HepG2 (cell line): Measurements from ENCODE around the gene SEH1L. TPM values are rescaled to one million over a fixed set of nuclear protein-coding genes. Genes with fewer than 3 reads are reported as not detected.
A peak's percentile ranks its signal among the peaks of the same experiment; 100 is the strongest.

Experiments
- ATAC-seq: fragments of 200-7000 bp; cut with Tn5 transposase; 3 replicates; pipeline ENCODE4 v1.9.1; 2020; ENCODE audit warnings: mild to moderate bottlenecking, moderate library complexity
- BruUV-seq: library from RNA; stranded (reverse); fragments of 400-500 nt; replicated peaks from 2 replicates; lab custom pipeline; 2021; lab: Mats Ljungman, UMichigan
- CTCF ChIA-PET: fragments of 300-600 bp; formaldehyde crosslinking; extraction: SDS; loops from one replicate; lab custom pipeline; 2021; ENCODE audit warnings: low total read pairs, inconsistent platforms, low intra/inter-chr PET ratio; lab: Yijun Ruan, JAX
- POLR2A ChIA-PET: fragments of 350-600 bp; sonication (Branson Sonifier 250); formaldehyde crosslinking; loops from one replicate; lab custom pipeline; 2020; ENCODE audit warnings: antibody characterized with exemption, inconsistent platforms; lab: Yijun Ruan, JAX
- DNase-seq: peaks from one replicate; pipeline ENCODE4 v3.0.0-alpha.2; 2015; ENCODE audit warnings: low spot score
- FAIRE-seq: peaks from 3 replicates; lab custom pipeline; 2011; peaks lifted over from hg19 to GRCh38; lab: Jason Lieb, UNC
- H2AFZ ChIP-seq: one replicate; pipeline ENCODE4 v1.6.1; 2011; ENCODE audit warnings: low read length, inconsistent platforms
- H3K27ac ChIP-seq: fragments of 300-600 bp; 3 replicates; pipeline ENCODE4 v1.8.0; 2011; ENCODE audit warnings: mixed run types, mild to moderate bottlenecking, mixed read lengths, low read length, inconsistent platforms; ENCODE audit not compliant: insufficient read depth; ENCODE audit errors: extremely low read length
- H3K27me3 ChIP-seq, 2 experiments: fragments of 200-600 bp in 1 of 2; 2 replicates in 1 of 2; 3 replicates in 1 of 2; pipeline versions ENCODE4 v1.6.0 to v1.8.0; 2011; ENCODE audit warnings: low read length in 2 of 2, mild to moderate bottlenecking in 2 of 2, moderate library complexity in 2 of 2, inconsistent platforms in 1 of 2; ENCODE audit not compliant: insufficient read depth in 2 of 2, control insufficient read depth in 1 of 2
- H3K36me3 ChIP-seq, 2 experiments: fragments of 200-600 bp in 1 of 2; replicated peaks in 1 of 2; 2 replicates in 1 of 2; 3 replicates in 1 of 2; pipeline versions ENCODE4 v1.5.1 to v1.8.0; 2011; ENCODE audit warnings: low read length in 2 of 2, inconsistent platforms in 1 of 2; ENCODE audit not compliant: insufficient read depth in 2 of 2, control insufficient read depth in 1 of 2
- H3K4me1 ChIP-seq: 2 replicates; pipeline ENCODE4 v1.5.1; 2012; ENCODE audit warnings: low read length, inconsistent platforms; ENCODE audit not compliant: insufficient read depth
- H3K4me2 ChIP-seq: 2 replicates; pipeline ENCODE4 v1.6.0; 2011; ENCODE audit warnings: low read depth, low read length, inconsistent platforms
- H3K4me3 ChIP-seq, 3 experiments: fragments of 200-600 bp in 1 of 3; sonication (generic), shearing (Covaris generic) in 1 of 3; replicated peaks in 1 of 3; 2 replicates each; pipeline ENCODE4 v1.5.1; 2011 to 2016; ENCODE audit warnings: low read length in 3 of 3, inconsistent platforms in 2 of 3, low read depth in 2 of 3, mild to moderate bottlenecking in 2 of 3, control low read depth in 1 of 3, mixed read lengths in 1 of 3; ENCODE audit not compliant: insufficient read depth in 1 of 3
- H3K79me2 ChIP-seq: one replicate; pipeline ENCODE4 v1.6.1; 2011; ENCODE audit warnings: low read length, inconsistent platforms; ENCODE audit not compliant: insufficient read depth
- H3K9ac ChIP-seq: 2 replicates; pipeline ENCODE4 v1.6.0; 2011; ENCODE audit warnings: mild to moderate bottlenecking, low read depth, low read length, inconsistent platforms; ENCODE audit not compliant: insufficient read depth
- H3K9me3 ChIP-seq: 2 replicates; pipeline ENCODE4 v1.5.1; 2012; ENCODE audit warnings: mild to moderate bottlenecking, low read length
- H4K20me1 ChIP-seq: 2 replicates; pipeline ENCODE4 v1.6.0; 2011; ENCODE audit warnings: inconsistent platforms, mild to moderate bottlenecking, low read length, moderate library complexity; ENCODE audit not compliant: insufficient read depth
- JUN ChIP-seq: sonication (generic); formaldehyde crosslinking; IDR thresholded peaks from 2 replicates; pipeline ENCODE4 v1.4.0; 2020; ENCODE audit warnings: mild to moderate bottlenecking, missing genetic modification reagents
- MNT ChIP-seq: fragments of 450-650 bp; IDR thresholded peaks from 2 replicates; pipeline ENCODE4 v1.6.1; 2016
- ZNF12 ChIP-seq: sonication (generic); formaldehyde crosslinking; IDR thresholded peaks from 2 replicates; pipeline ENCODE4 v1.5.0; 2020; ENCODE audit warnings: missing genetic modification reagents
- ZNF562 ChIP-seq: sonication (generic); formaldehyde crosslinking; IDR thresholded peaks from 2 replicates; pipeline ENCODE4 v1.8.0; 2022; ENCODE audit warnings: missing genetic modification reagents, borderline replicate concordance
- ZNF574 ChIP-seq: sonication (generic); formaldehyde crosslinking; IDR thresholded peaks from 2 replicates; pipeline ENCODE4 v1.4.0; 2020; ENCODE audit warnings: missing genetic modification reagents
- ZNF891 ChIP-seq: sonication (generic); formaldehyde crosslinking; IDR thresholded peaks from 2 replicates; pipeline ENCODE4 v1.5.0; 2020; ENCODE audit warnings: mild to moderate bottlenecking, missing genetic modification reagents
- WGBS: methylation state at CpG from one replicate; pipeline ENCODE4 v1.1.6; 2017; ENCODE audit warnings: low lambda C conversion rate; 5-methylcytosine and 5-hydroxymethylcytosine counted together
- in situ Hi-C: cut with HindIII; loops from 2 replicates; pipeline ENCODE4 v1.10.0; 2017; ENCODE audit warnings: low pct_unique_long_range_greater_than_20kb; ENCODE audit not compliant: extremely low pct_ligation_motif_present
- intact Hi-C: fragments of 100-400 bp; cut with micrococcal nuclease; formaldehyde crosslinking; loops from one replicate; pipeline ENCODE4 v1.10.0; 2022; ENCODE audit not compliant: unreplicated experiment
- polyA plus RNA-seq, 8 experiments: library from polyadenylated mRNA; depleted of rRNA in 3 of 8; stranded (reverse) in 7 of 8; unstranded in 1 of 8; fragments of >200 nt; fragmentation: Illumina TruSeq in 4 of 8; extraction: Trizol in 4 of 8; gene quantifications; 2 replicates each; pipeline versions ENCODE4 v1.2.1 to v1.2.3, GENCODE V29; 2011 to 2016; ENCODE audit warnings: low read depth in 4 of 8, missing spikeins in 1 of 8, mixed read lengths in 1 of 8; ENCODE audit not compliant: insufficient read depth in 1 of 8
- total RNA-seq, 5 experiments: library from RNA; depleted of rRNA; stranded (reverse); fragments of >200 nt; fragmentation: Illumina TruSeq; extraction: Trizol; gene quantifications; 2 replicates each; pipeline ENCODE4 v1.2.3, GENCODE V29; 2016; ENCODE audit warnings: low read depth in 1 of 5

SEH1L gene
- total and polyA plus RNA-seq, 2 of the 13 experiments (the other 11 are each of a cell fraction or from before 2014, with no cell fraction given) = 59.6 to 63.5 TPM

DNA sequence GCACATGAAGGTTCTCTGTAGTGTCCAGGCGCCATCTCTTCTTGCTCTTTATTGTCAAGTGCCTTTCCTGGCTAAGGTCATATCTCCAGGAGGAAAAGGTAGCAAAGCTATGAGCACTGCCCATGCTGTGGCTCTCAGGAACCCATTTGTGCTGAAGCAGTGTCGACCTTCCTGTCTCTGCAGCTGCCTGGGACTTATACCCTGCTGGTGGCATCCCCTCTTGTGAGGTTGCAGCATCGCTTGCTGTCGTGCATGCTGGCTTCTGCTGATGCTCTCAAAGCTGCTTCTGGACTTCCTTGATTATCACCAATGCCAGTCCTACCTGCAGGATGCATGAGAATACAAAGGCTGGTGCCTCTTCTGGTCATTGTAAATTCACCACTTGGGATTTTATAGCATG lies 41.7 kb upstream of the SEH1L start:
- no TSS peak for BruUV-seq
- DNase-seq (no peak), FAIRE-seq (no peak), ATAC-seq (peak; percentile 26; the same call in 2 of the 3 replicates)
- WGBS = 47% methylated on average over 2 of the region's 4 CpGs
- no peak overlapping the region for H3K4me3 ChIP-seq
- H3K9ac ChIP-seq = no peak overlapping the region
- peaks cover 36% of the 10 kb centered on the region for H3K4me1 ChIP-seq
- TF ChIP-seq ZNF12 (peak; percentile 99), ZNF574 (CRISPR knock-in tag) (no peak), ZNF891 (CRISPR knock-in tag) (no peak), MNT (no peak), ZNF562 (no peak), JUN (CRISPR knock-in tag) (no peak)
- no peak overlapping the region for H3K27ac ChIP-seq
- POLR2A ChIA-PET = no interaction called here
- H3K79me2 ChIP-seq = no peaks in the 10 kb centered on the region
- in situ Hi-C loops (no loop called here), intact Hi-C loops (no loop called here)
- H3K36me3 ChIP-seq = no peaks in the 10 kb centered on the region
- H3K4me2 ChIP-seq = no peak overlapping the region
- CTCF ChIA-PET = no interaction called here
- H3K9me3 ChIP-seq = no peaks in the 10 kb centered on the region
- no peaks in the 10 kb centered on the region for H4K20me1 ChIP-seq
- peaks cover 1 to 26% of the 10 kb centered on the region in 2 experiments; a peak in 3 of 5 replicates for H3K27me3 ChIP-seq
- no peak overlapping the region for H2AFZ ChIP-seq
